Neural progenitor cell (in vitro differentiated cells): ENCODE measurements around the gene POLR1G.

Source experiments
- EZH2phosphoT487 ChIP-seq: fragments of 200-600 bp; sonication (generic); IDR thresholded peaks from 2 replicates; pipeline ENCODE4 v1.6.1; 2017; ENCODE audit warnings: antibody characterized with exemption
- TF ChIP-seq, protein P1 (sequence below): fragments of 200-600 bp; sonication (generic); IDR thresholded peaks from 2 replicates; pipeline ENCODE4 v1.5.1; 2017; ENCODE audit warnings: antibody characterized with exemption, mild to moderate bottlenecking

DNA sequence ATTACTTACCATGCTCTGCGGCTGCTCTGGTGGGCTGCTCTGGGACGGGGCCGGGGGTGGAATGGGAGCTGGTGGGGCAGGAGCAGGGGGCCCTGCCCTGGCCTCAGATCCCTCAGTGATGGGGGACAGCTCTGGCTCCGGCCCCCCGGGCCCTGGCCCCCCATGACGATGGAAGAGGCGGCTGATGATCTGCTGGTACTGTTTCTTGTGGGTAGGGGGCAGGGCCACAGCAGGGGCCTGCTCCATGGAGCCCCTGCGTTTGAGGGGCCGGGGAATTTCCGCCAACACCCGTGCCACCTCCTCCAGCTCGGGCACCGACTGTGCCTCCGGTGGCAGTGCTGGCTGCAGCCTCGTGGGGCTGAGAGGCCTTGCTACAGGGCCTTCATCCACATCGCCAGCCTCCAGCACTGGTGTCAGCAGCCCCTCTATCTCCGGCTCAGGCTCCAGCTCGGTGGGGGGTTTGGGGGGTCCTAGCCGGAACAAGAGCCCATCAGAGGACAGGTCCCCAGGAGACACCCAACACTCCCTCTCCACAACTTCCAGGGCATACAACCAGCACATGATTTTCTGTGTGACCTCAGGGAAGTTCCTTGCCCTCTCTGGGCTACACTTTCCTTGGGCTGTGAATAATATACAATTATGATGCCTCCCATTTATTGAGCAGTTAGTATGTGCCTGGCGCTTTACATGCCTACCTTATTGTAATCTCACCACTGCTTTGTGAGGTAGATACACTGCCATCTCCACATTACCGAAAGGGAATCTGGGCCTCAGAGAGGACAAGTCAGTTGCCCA is 14.4 kb upstream of the POLR1G start:
- TF ChIP-seq, protein P1, sequence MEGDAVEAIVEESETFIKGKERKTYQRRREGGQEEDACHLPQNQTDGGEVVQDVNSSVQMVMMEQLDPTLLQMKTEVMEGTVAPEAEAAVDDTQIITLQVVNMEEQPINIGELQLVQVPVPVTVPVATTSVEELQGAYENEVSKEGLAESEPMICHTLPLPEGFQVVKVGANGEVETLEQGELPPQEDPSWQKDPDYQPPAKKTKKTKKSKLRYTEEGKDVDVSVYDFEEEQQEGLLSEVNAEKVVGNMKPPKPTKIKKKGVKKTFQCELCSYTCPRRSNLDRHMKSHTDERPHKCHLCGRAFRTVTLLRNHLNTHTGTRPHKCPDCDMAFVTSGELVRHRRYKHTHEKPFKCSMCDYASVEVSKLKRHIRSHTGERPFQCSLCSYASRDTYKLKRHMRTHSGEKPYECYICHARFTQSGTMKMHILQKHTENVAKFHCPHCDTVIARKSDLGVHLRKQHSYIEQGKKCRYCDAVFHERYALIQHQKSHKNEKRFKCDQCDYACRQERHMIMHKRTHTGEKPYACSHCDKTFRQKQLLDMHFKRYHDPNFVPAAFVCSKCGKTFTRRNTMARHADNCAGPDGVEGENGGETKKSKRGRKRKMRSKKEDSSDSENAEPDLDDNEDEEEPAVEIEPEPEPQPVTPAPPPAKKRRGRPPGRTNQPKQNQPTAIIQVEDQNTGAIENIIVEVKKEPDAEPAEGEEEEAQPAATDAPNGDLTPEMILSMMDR = no peak
- no peak for TF ChIP-seq EZH2phosphoT487
